NCI-H446 treated with DMSO at 0.1 percent for 48 hours (cell line): Measurements from ENCODE around the gene TREML4.
"Not testable (repeated sequence)": the region's sequence is repeated elsewhere in the genome, so short reads cannot be mapped to it uniquely, and the experiment has no call there.

ENCODE experiments used
- DNase-seq: peaks from one replicate; lab custom pipeline; 2025; lab: John Stamatoyannopoulos, UW

Gene TREML4

GRCh38 chr6:41208439-41209106 is 19.6 kb upstream of the TREML4 start:
- DNase-seq = no peak

- no peak for DNase-seq
Measured at GRCh38 chr6:41209547-41210320, 18.4 kb upstream of the TREML4 start.

GRCh38 chr6:41214559-41215238 is 13.4 kb upstream of the TREML4 start:
- DNase-seq = no peak

- DNase-seq = no peak
Measured at GRCh38 chr6:41215777-41216176, 12.4 kb upstream of the TREML4 start.

- DNase-seq = no peak
Measured at GRCh38 chr6:41216616-41217015, 11.5 kb upstream of the TREML4 start.

GRCh38 chr6:41222045-41222444 is 6.1 kb upstream of the TREML4 start:
- no peak for DNase-seq

- no peak for DNase-seq
Measured at GRCh38 chr6:41222513-41222912, 5.6 kb upstream of the TREML4 start.

GRCh38 chr6:41224800-41225199 is 3.3 kb upstream of the TREML4 start:
- no peak for DNase-seq

GRCh38 chr6:41226752-41227151 is 1.4 kb upstream of the TREML4 start:
- no peak for DNase-seq

GRCh38 chr6:41228616-41229015 is 467 bp downstream of the TREML4 start:
- no peak for DNase-seq

GRCh38 chr6:41229721-41230120 is 1.6 kb downstream of the TREML4 start:
- no peak for DNase-seq

GRCh38 chr6:41231246-41231645 is 3.1 kb downstream of the TREML4 start:
- no peak for DNase-seq

- DNase-seq = no peak
Measured at GRCh38 chr6:41232667-41233066, 4.5 kb downstream of the TREML4 start.

GRCh38 chr6:41236276-41236675 is 8.1 kb downstream of the TREML4 start:
- DNase-seq = no peak

- no peak for DNase-seq
Measured at GRCh38 chr6:41237128-41237527, 9.0 kb downstream of the TREML4 start.

GRCh38 chr6:41239467-41240159 is 11.5 kb downstream of the TREML4 start:
- DNase-seq = no peak

GRCh38 chr6:41246529-41246928 is 18.4 kb downstream of the TREML4 start:
- DNase-seq = not testable (repeated sequence)

- DNase-seq = no peak
Measured at GRCh38 chr6:41247288-41247865, 19.2 kb downstream of the TREML4 start.

GRCh38 chr6:41247882-41248705 is 19.9 kb downstream of the TREML4 start:
- no peak for DNase-seq

- no peak for DNase-seq
Measured at GRCh38 chr6:41252401-41253169, 24.4 kb downstream of the TREML4 start.
